Measurements from ENCODE around the gene HARS1. TPM values are rescaled to one million over a fixed set of nuclear protein-coding genes. Genes with fewer than 3 reads are reported as not detected.
"Not testable (repeated sequence)": the region's sequence is repeated elsewhere in the genome, so short reads cannot be mapped to it uniquely, and the experiment has no call there.

HARS1 gene
- total RNA-seq, 2 donors from 2014 or later = 48.0 to 52.1 TPM

GRCh38 chr5:140673187-140673976, 17.8 kb downstream of the HARS1 start, which contains the start of gene DND1:
DND1 (minus strand) TSS chr5:140673576; CDS start chr5:140673542, 34 bp downstream.
- Histone ChIP-seq H3K4me1 (ENCODE audit: control insufficient read depth, insufficient read depth, low read length) (no peaks in the 10 kb centered on the region), H3K9ac (ENCODE audit: extremely low read depth, low read length, poor library complexity, severe bottlenecking) (no peak within 1 kb of the TSS), H3K4me3 (ENCODE audit: low read length) (no peak within 1 kb of the TSS), H3K9me3 (ENCODE audit: control insufficient read depth, low read length) (no peaks in the 10 kb centered on the region), H3K36me3 (ENCODE audit: control insufficient read depth, insufficient read depth, low read length) (peaks cover 66% of the 10 kb centered on the region), H3K27me3 (ENCODE audit: control insufficient read depth, insufficient read depth, low read length, poor library complexity, severe bottlenecking) (no peaks in the 10 kb centered on the region), H3K27ac (ENCODE audit: low read depth, low read length) (no peak within 1 kb of the TSS)
- DNase-seq = peak; percentile 61
- Mint-ChIP-seq H3K9me3 (no peaks in the 10 kb centered on the region), H3K4me3 (no peak within 1 kb of the TSS), H3K36me3 (ENCODE audit: low read depth) (peaks cover 71% of the 10 kb centered on the region), H3K27ac (peak within 1 kb of the TSS; percentile 29), H3K27me3 (ENCODE audit: insufficient read depth) (no peaks in the 10 kb centered on the region), H3K4me1 (peaks cover 2% of the 10 kb centered on the region)
- no peak for TF ChIP-seq CTCF (conservative IDR thresholded peaks at IDR 0.05)
- WGBS, 2 experiments (ENCODE audit: insufficient coverage in 1 of 2, insufficient read length in 1 of 2) = 95 to 98% methylated on average over 27 to 45 of the region's 45 CpGs

- peak; percentile 81 for DNase-seq
- peaks cover 2% of the 10 kb centered on the region for H3K4me1 Mint-ChIP-seq
- H3K4me3 Mint-ChIP-seq = no peak overlapping the region
- no peak for TF ChIP-seq CTCF (conservative IDR thresholded peaks at IDR 0.05)
- H3K9me3 Mint-ChIP-seq = no peaks in the 10 kb centered on the region
- WGBS, 2 experiments (ENCODE audit: insufficient coverage in 1 of 2, insufficient read length in 1 of 2) = 96 to 97% methylated on average over 51 to 70 of the region's 70 CpGs
- no peaks in the 10 kb centered on the region for H3K27me3 Mint-ChIP-seq (ENCODE audit: insufficient read depth)
- Histone ChIP-seq H3K9me3 (ENCODE audit: control insufficient read depth, low read length) (no peaks in the 10 kb centered on the region), H3K9ac (ENCODE audit: extremely low read depth, low read length, poor library complexity, severe bottlenecking) (no peak overlapping the region), H3K36me3 (ENCODE audit: control insufficient read depth, insufficient read depth, low read length) (peaks cover 66% of the 10 kb centered on the region), H3K27ac (ENCODE audit: low read depth, low read length) (no peak overlapping the region), H3K4me1 (ENCODE audit: control insufficient read depth, insufficient read depth, low read length) (no peaks in the 10 kb centered on the region), H3K4me3 (ENCODE audit: low read length) (no peak overlapping the region), H3K27me3 (ENCODE audit: control insufficient read depth, insufficient read depth, low read length, poor library complexity, severe bottlenecking) (no peaks in the 10 kb centered on the region)
- H3K27ac Mint-ChIP-seq = no peak overlapping the region
- H3K36me3 Mint-ChIP-seq (ENCODE audit: low read depth) = peaks cover 73% of the 10 kb centered on the region
Observed at GRCh38 chr5:140672455-140673186, 18.5 kb downstream of the HARS1 start.

- Mint-ChIP-seq H3K27ac (no peak overlapping the region), H3K36me3 (ENCODE audit: low read depth) (peaks cover 70% of the 10 kb centered on the region), H3K27me3 (ENCODE audit: insufficient read depth) (no peaks in the 10 kb centered on the region), H3K9me3 (no peaks in the 10 kb centered on the region), H3K4me3 (no peak overlapping the region), H3K4me1 (peaks cover 7% of the 10 kb centered on the region)
- H3K27ac ChIP-seq (ENCODE audit: low read depth, low read length) = no peak overlapping the region
- WGBS, 2 experiments (ENCODE audit: insufficient coverage in 1 of 2, insufficient read length in 1 of 2) = 94 to 100% methylated on average over 4 to 6 of the region's 7 CpGs
- no peaks in the 10 kb centered on the region for H3K4me1 ChIP-seq (ENCODE audit: control insufficient read depth, insufficient read depth, low read length)
- peak; percentile 48 for DNase-seq
- H3K9ac ChIP-seq (ENCODE audit: extremely low read depth, low read length, poor library complexity, severe bottlenecking) = no peak overlapping the region
- no peaks in the 10 kb centered on the region for H3K9me3 ChIP-seq (ENCODE audit: control insufficient read depth, low read length)
- H3K4me3 ChIP-seq (ENCODE audit: low read length) = no peak overlapping the region
- no peak for TF ChIP-seq CTCF (conservative IDR thresholded peaks at IDR 0.05)
- peaks cover 56% of the 10 kb centered on the region for H3K36me3 ChIP-seq (ENCODE audit: control insufficient read depth, insufficient read depth, low read length)
- H3K27me3 ChIP-seq (ENCODE audit: control insufficient read depth, insufficient read depth, low read length, poor library complexity, severe bottlenecking) = no peaks in the 10 kb centered on the region
Observed at GRCh38 chr5:140671472-140672125, 19.6 kb downstream of the HARS1 start.

- 100% methylated on average over 2 of the region's 4 CpGs; no CpG with 5 or more reads in 1 of the 2 experiments for WGBS, 2 experiments (ENCODE audit: insufficient coverage in 1 of 2, insufficient read length in 1 of 2)
- H3K36me3 Mint-ChIP-seq (ENCODE audit: low read depth) = peaks cover 68% of the 10 kb centered on the region
- H3K27me3 ChIP-seq (ENCODE audit: control insufficient read depth, insufficient read depth, low read length, poor library complexity, severe bottlenecking); H3K27ac Mint-ChIP-seq; H3K27ac ChIP-seq (ENCODE audit: low read depth, low read length); H3K9me3 Mint-ChIP-seq; H3K9me3 ChIP-seq (ENCODE audit: control insufficient read depth, low read length); H3K4me3 Mint-ChIP-seq; H3K4me1 ChIP-seq (ENCODE audit: control insufficient read depth, insufficient read depth, low read length); DNase-seq; H3K27me3 Mint-ChIP-seq (ENCODE audit: insufficient read depth); H3K4me3 ChIP-seq (ENCODE audit: low read length); H3K9ac ChIP-seq (ENCODE audit: extremely low read depth, low read length, poor library complexity, severe bottlenecking): not testable (repeated sequence)
- peaks cover 10% of the 10 kb centered on the region for H3K4me1 Mint-ChIP-seq
- peaks cover 50% of the 10 kb centered on the region for H3K36me3 ChIP-seq (ENCODE audit: control insufficient read depth, insufficient read depth, low read length)
Observed at GRCh38 chr5:140671035-140671434, 20.1 kb downstream of the HARS1 start.

Data from endodermal cell (in vitro differentiated cells).